ENCODE measurements around the gene WDR1. TPM values are rescaled to one million over a fixed set of nuclear protein-coding genes. Genes with fewer than 3 reads are reported as not detected.
A peak's percentile ranks its signal among the peaks of the same experiment; 100 is the strongest.

The WDR1 gene
- total RNA-seq: 100 to 1,000 TPM; 371 to 372 TPM

DNA sequence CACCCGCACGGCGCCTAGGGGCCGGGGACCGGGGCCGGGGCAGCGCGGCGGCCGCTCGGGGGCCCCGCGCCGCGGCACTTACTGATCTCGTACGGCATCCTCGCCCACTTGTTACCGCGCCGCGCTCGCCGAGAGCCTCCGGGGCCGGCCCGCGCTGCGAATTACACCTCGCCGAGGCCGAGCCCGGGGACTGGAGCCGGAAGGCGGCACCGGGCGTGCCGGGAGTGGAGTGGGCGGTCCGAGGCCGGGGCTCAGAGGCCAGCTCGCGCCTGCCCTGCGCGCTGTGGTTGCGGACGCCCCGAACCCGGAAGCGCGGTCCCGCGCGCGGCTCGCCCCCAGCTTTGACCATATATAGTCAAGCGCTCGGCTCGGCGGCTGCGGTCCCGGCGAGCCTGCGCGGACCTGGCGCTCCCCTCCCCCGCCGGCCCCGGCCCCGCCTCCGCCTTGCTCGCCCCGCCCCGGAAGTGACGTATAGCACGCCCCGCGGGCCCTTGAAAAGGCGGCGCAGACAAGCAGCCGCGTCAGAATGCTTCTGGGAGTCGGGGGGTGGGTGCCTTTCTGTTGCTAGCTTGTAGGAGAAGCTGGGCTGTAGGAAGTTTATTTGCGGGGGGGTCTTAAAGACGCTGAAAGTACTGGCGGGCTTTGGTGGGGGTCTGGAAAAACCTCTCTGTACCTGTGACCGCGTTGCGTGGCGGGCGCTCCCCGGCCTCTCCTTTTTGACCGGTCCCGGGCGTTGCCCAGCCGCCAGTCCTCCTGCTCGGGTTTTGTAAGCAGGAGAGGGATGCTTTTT, at the start of gene WDR1:
Gene WDR1, minus strand, starts transcription at position 231 of the 790 bp plus-strand sequence. Its CDS starts 133 bp downstream, at position 98.
- H3K27me3 Mint-ChIP-seq: no peaks in the 10 kb centered on the region
- ATAC-seq (ENCODE audit: low read depth) (peak; percentile 85), DNase-seq (peak; percentile 93)
- peaks cover 51% of the 10 kb centered on the region for H3K4me1 Mint-ChIP-seq
- H3K4me3 Mint-ChIP-seq: peak within 1 kb of the TSS; percentile 97
- POLR2A ChIA-PET: interaction anchor here (0.6 to 4.9 kb wide), 24 partner anchors 9 to 513 kb away, joined by 3 to 104 read pairs (median 5); partner anchors contain the start of gene ZNF518B
- peaks cover 29% of the 10 kb centered on the region for H3K36me3 Mint-ChIP-seq
- H3K9me3 Mint-ChIP-seq: no peaks in the 10 kb centered on the region
- peak within 1 kb of the TSS; percentile 100 for H3K27ac Mint-ChIP-seq

GRCh38 chr4:10164877-10165283, 48.3 kb upstream of the WDR1 start:
- peaks cover 47% of the 10 kb centered on the region for H3K4me1 Mint-ChIP-seq
- H3K27me3 Mint-ChIP-seq: no peaks in the 10 kb centered on the region
- POLR2A ChIA-PET: interaction anchor here (1.0 to 1.8 kb wide), 2 partner anchors 16 to 292 kb away, joined by 3 to 6 read pairs; partner anchors contain the start of gene ZNF518B
- no peaks in the 10 kb centered on the region for H3K36me3 Mint-ChIP-seq
- no peak for ATAC-seq (ENCODE audit: low read depth)
- H3K4me3 Mint-ChIP-seq: no peak overlapping the region
- no peaks in the 10 kb centered on the region for H3K9me3 Mint-ChIP-seq
- H3K27ac Mint-ChIP-seq: no peak overlapping the region
- DNase-seq: no peak

DNA sequence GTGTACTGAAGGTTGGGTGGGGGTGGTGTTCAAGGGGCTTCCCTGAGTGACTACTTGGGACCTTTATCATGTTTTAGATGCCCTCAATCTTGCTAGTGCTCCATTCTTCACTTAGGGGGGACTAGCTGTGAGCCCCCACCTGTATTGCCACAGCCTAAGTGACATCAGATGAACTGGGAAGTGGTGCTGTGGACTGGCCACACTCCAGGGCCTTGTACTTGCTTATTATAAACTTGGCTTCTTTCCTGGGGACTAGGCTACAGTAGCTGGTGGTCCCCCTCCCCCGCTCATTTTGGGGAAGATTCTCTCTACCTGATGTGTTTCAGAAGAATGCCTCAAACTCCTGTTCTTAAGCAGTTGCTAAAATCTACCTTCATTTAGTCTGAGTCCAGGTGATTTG, 46.7 kb upstream of the WDR1 start:
- no peaks in the 10 kb centered on the region for H3K36me3 Mint-ChIP-seq
- no peak overlapping the region for H3K4me3 Mint-ChIP-seq
- DNase-seq (no peak), ATAC-seq (ENCODE audit: low read depth) (no peak)
- no peak overlapping the region for H3K27ac Mint-ChIP-seq
- peaks cover 48% of the 10 kb centered on the region for H3K4me1 Mint-ChIP-seq
- no peaks in the 10 kb centered on the region for H3K27me3 Mint-ChIP-seq
- no peaks in the 10 kb centered on the region for H3K9me3 Mint-ChIP-seq
- POLR2A ChIA-PET: interaction anchor here (1.2 kb wide), 2 partner anchors 18 to 46 kb away, joined by 7 read pairs; partner anchors contain the start of gene WDR1

DNA sequence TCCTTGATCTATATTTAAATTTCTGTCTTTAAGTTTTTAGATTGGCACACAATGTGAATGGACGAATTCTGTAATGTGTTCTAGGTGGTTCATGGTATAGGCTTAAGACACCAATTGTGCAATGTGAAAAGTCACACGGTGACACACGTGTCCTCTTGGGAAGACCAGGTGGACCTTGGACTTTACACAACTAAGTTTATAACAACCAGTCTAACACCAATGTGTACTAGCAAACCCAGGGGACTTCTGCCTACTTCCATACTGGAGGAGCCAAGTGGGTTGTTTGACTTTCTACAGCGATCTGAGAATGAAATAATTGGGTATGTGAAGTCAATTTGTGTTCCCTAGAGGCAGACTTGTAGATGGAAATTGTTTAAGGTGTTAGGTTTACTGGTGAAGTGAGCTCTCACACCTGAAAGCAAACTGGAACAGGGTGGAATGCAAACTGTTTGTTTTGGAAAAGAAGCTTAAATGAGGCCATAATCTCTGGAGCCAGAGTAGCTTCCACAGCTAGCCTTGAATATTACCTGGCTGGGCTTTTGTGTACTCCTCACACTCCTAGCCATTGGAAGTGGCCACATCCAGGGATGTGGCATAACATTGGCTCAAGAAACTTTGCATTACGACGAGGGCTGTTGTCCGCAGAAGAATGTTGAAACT, 45.9 kb upstream of the WDR1 start:
- H3K27ac Mint-ChIP-seq: peak overlapping the region; percentile 87
- ATAC-seq (ENCODE audit: low read depth): no peak
- POLR2A ChIA-PET: interaction anchor here (1.2 kb wide), 2 partner anchors 19 to 45 kb away, joined by 7 read pairs; partner anchors contain the start of gene WDR1
- H3K4me3 Mint-ChIP-seq: peak overlapping the region; percentile 46
- H3K36me3 Mint-ChIP-seq: no peaks in the 10 kb centered on the region
- DNase-seq: no peak
- H3K9me3 Mint-ChIP-seq: no peaks in the 10 kb centered on the region
- H3K4me1 Mint-ChIP-seq: peaks cover 51% of the 10 kb centered on the region
- no peaks in the 10 kb centered on the region for H3K27me3 Mint-ChIP-seq

DNA sequence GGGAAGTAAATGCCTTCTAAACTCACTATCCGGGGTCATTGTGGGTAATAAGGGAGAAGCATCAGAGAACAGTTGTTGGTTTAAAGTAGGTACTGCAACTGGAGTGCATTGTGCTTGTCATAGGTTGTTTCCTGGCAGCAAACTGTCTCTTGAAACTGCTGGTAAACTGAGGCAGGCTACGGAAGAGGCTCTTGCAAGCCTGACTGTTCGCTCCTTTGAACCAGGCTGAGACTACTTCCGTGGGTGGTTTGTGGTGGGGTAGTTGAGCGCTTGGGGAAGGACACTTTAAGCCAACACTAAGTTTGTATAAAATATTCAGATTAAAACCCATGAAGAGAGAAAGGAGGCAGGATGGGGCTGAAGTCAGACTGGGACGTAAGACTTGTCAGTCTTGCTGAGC, 45.2 kb upstream of the WDR1 start:
- no peaks in the 10 kb centered on the region for H3K9me3 Mint-ChIP-seq
- DNase-seq (peak; percentile 58), ATAC-seq (ENCODE audit: low read depth) (peak; percentile 95)
- H3K36me3 Mint-ChIP-seq: no peaks in the 10 kb centered on the region
- H3K27me3 Mint-ChIP-seq: no peaks in the 10 kb centered on the region
- peak overlapping the region; percentile 87 for H3K27ac Mint-ChIP-seq
- peaks cover 49% of the 10 kb centered on the region for H3K4me1 Mint-ChIP-seq
- POLR2A ChIA-PET: interaction anchor here (1.3 to 1.7 kb wide), 2 partner anchors 19 to 45 kb away, joined by 6 to 17 read pairs; partner anchors contain the start of gene WDR1
- peak overlapping the region; percentile 46 for H3K4me3 Mint-ChIP-seq

- Mint-ChIP-seq H3K27me3 (peaks cover under 1% of the 10 kb centered on the region), H3K27ac (peak overlapping the region; percentile 87), H3K4me3 (peak overlapping the region; percentile 22), H3K4me1 (peaks cover 45% of the 10 kb centered on the region), H3K36me3 (no peaks in the 10 kb centered on the region), H3K9me3 (no peaks in the 10 kb centered on the region)
- DNase-seq (no peak), ATAC-seq (ENCODE audit: low read depth) (no peak)
- POLR2A ChIA-PET: interaction anchor here (1.1 to 1.7 kb wide), 3 partner anchors 20 to 255 kb away, joined by 3 to 17 read pairs (median 6); partner anchors contain the start of gene WDR1
Measured at GRCh38 chr4:10161146-10161545, 44.5 kb upstream of the WDR1 start.

DNA sequence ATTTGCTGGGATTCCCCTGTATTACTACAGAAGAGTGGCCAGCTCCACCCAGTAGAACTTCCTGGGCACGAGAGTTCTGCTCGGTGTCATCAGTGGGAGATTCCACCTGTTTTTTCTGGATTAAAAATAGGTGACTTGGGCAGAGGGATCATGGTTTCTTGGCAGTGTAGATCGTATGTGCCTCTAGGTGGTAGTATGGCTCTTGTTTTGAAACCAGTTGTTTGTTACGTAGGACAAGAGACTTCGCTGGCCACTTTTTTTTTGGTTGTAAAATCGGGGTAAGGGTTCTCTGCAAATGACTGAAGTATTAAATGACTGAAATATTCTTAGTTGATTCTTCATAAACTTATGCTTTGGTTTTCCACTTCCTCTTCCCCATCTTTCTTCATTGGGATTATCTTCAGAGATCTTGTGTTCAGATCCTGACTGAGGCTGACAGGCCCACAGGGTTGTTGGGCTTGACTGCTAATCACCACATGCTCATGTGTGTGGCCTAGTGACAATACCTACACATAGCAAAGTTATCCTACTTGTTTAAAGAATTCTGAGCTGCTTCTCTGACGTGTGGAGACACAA, 43.8 kb upstream of the WDR1 start:
- Mint-ChIP-seq H3K27me3 (peaks cover 2% of the 10 kb centered on the region), H3K4me1 (peaks cover 45% of the 10 kb centered on the region), H3K4me3 (no peak overlapping the region), H3K27ac (peak overlapping the region; percentile 87), H3K36me3 (no peaks in the 10 kb centered on the region), H3K9me3 (no peaks in the 10 kb centered on the region)
- DNase-seq (no peak), ATAC-seq (ENCODE audit: low read depth) (no peak)
- POLR2A ChIA-PET: interaction anchor here (1.1 to 2.4 kb wide), 5 partner anchors 21 to 297 kb away, joined by 3 to 18 read pairs (median 6); partner anchors contain the start of genes WDR1 and ZNF518B

DNA sequence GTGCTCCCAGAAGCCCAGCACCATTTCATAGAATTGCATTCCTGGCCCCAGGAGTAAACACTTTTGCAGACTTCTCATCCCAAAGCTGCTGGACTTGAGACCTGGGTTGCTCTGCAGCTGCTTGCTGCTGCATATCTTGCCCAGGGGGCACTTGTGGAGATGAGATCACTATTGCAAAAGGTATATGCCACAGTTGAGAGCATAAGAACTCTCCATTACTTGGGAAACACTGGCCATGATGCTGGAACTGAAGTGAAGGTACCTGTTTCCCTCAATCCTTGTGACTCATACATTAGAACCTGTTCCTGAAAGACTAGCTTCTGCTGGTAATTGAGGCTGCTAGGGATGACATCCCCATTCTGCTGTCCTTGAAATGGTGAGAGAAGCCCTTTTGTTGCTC, 43.1 kb upstream of the WDR1 start:
- Mint-ChIP-seq H3K9me3 (no peaks in the 10 kb centered on the region), H3K4me1 (peaks cover 41% of the 10 kb centered on the region), H3K36me3 (no peaks in the 10 kb centered on the region), H3K27ac (peak overlapping the region; percentile 1), H3K4me3 (no peak overlapping the region), H3K27me3 (peaks cover 2% of the 10 kb centered on the region)
- ATAC-seq (ENCODE audit: low read depth): no peak
- POLR2A ChIA-PET: interaction anchor here (1.1 to 2.4 kb wide), 2 partner anchors 42 to 297 kb away, joined by 3 to 18 read pairs; partner anchors contain the start of genes WDR1 and ZNF518B
- DNase-seq: no peak

DNA sequence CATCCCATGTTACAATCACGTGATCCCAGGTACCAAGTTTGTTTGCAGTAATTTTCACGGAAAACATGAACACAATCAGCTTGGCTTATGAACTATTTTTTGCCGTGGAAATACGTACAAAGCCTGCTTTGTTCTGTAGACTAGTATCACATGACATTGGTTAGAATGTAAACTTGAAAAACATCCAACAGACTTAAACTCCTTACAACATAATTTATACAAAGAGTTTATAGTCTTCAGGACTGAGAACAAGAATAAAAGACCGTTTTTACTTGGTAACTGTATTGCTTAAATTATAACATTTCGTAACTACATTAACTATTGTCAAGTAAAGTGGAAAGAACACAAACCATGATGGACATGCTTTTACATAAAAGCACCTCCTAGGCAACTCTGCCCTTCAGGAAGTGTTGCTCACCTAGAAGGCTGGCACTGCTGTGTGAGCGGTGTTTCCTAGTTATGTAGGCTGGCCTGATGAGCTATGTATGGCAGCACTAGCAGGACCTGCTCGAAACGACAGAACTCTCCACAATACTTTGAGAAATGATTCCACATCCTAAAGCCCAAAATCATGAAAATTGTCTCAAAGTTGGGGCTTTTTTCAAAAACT, 41.8 kb upstream of the WDR1 start:
- no peaks in the 10 kb centered on the region for H3K36me3 Mint-ChIP-seq
- H3K4me3 Mint-ChIP-seq: no peak overlapping the region
- H3K27me3 Mint-ChIP-seq: peaks cover 2% of the 10 kb centered on the region
- no peaks in the 10 kb centered on the region for H3K9me3 Mint-ChIP-seq
- no peak for ATAC-seq (ENCODE audit: low read depth)
- no peak overlapping the region for H3K27ac Mint-ChIP-seq
- H3K4me1 Mint-ChIP-seq: peaks cover 36% of the 10 kb centered on the region
- POLR2A ChIA-PET: interaction anchor here (2.4 kb wide), 1 partner anchor 41 kb away, joined by 18 read pairs; the partner anchor contains the start of gene WDR1
- no peak for DNase-seq

- DNase-seq: peak; percentile 43
- Mint-ChIP-seq H3K27me3 (peaks cover 2% of the 10 kb centered on the region), H3K4me1 (peaks cover 29% of the 10 kb centered on the region), H3K4me3 (no peak overlapping the region), H3K36me3 (no peaks in the 10 kb centered on the region), H3K9me3 (no peaks in the 10 kb centered on the region), H3K27ac (no peak overlapping the region)
- POLR2A ChIA-PET: interaction anchor here (2.4 kb wide), 1 partner anchor 40 kb away, joined by 18 read pairs; the partner anchor contains the start of gene WDR1
- ATAC-seq (ENCODE audit: low read depth): no peak
Measured at GRCh38 chr4:10157478-10158332, 41.1 kb upstream of the WDR1 start.

DNA sequence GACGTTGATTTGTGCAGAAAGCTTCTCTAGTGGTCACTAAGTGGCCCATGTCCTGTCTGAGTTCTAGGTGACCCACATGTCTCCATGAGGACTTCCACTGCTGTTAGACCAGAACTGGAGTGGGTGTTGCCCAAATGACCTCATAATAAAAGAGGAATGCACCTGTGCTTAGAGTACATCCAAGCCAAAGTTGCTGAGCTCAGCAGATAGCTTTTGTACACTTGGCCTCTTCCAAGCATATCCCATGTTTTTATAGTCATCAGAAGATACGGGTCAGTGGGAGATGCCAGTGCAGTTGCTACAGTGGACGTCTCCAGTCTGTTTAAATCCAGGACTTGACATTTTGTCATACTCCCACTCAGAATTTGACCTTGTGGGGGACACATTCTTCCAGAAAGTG, 37.6 kb upstream of the WDR1 start:
- H3K4me1 Mint-ChIP-seq: peaks cover 3% of the 10 kb centered on the region
- no peaks in the 10 kb centered on the region for H3K9me3 Mint-ChIP-seq
- no peaks in the 10 kb centered on the region for H3K36me3 Mint-ChIP-seq
- no peak overlapping the region for H3K27ac Mint-ChIP-seq
- no peak overlapping the region for H3K4me3 Mint-ChIP-seq
- POLR2A ChIA-PET: interaction anchor here (1.1 kb wide), 1 partner anchor 37 kb away, joined by 4 read pairs; no protein-coding TSS in a partner anchor
- ATAC-seq (ENCODE audit: low read depth): no peak
- H3K27me3 Mint-ChIP-seq: peaks cover 2% of the 10 kb centered on the region
- DNase-seq: no peak

- POLR2A ChIA-PET: no interaction called here
- peaks cover 3% of the 10 kb centered on the region for H3K4me1 Mint-ChIP-seq
- DNase-seq (no peak), ATAC-seq (ENCODE audit: low read depth) (no peak)
- no peak overlapping the region for H3K27ac Mint-ChIP-seq
- no peaks in the 10 kb centered on the region for H3K9me3 Mint-ChIP-seq
- peaks cover 2% of the 10 kb centered on the region for H3K27me3 Mint-ChIP-seq
- no peaks in the 10 kb centered on the region for H3K36me3 Mint-ChIP-seq
- no peak overlapping the region for H3K4me3 Mint-ChIP-seq
Measured at GRCh38 chr4:10153161-10153560, 36.6 kb upstream of the WDR1 start.
